Neural cell (in vitro differentiated cells): ENCODE measurements around the gene RBMY1B. TPM values are rescaled to one million over a fixed set of nuclear protein-coding genes. Genes with fewer than 3 reads are reported as not detected.

ENCODE experiments used
- polyA plus RNA-seq: library from polyadenylated mRNA; depleted of rRNA; stranded (reverse); fragments of >200 nt; gene quantifications from 2 replicates; pipeline ENCODE4 v1.2.3, GENCODE V29; 2014

The RBMY1B gene
- polyA plus RNA-seq, 1 donor from 2014 or later = not detected

Other genes starting within 250 kb of the RBMY1B start
- not detected in 2 replicates for gene RBMY1A1, start 23.5 kb downstream of the RBMY1B start, polyA plus RNA-seq